NCI-H187 treated with DMSO at 0.1 percent for 48 hours (cell line): ENCODE results near the gene NONO.
"Not testable (repeated sequence)": the region's sequence is repeated elsewhere in the genome, so short reads cannot be mapped to it uniquely, and the experiment has no call there.

Experiments
- DNase-seq: peaks from one replicate; lab custom pipeline; 2025; lab: John Stamatoyannopoulos, UW

Gene NONO

GRCh38 chrX:71285929-71286328 is 2.5 kb downstream of the NONO start:
- no peak for DNase-seq

GRCh38 chrX:71291381-71291780 is 7.9 kb downstream of the NONO start:
- no peak for DNase-seq

GRCh38 chrX:71292669-71293365 is 9.4 kb downstream of the NONO start:
- DNase-seq: no peak

GRCh38 chrX:71296806-71297205 is 13.4 kb downstream of the NONO start:
- DNase-seq: no peak

GRCh38 chrX:71298119-71298518 is 14.7 kb downstream of the NONO start:
- no peak for DNase-seq

GRCh38 chrX:71300064-71300463 is 16.6 kb downstream of the NONO start:
- DNase-seq: not testable (repeated sequence)

GRCh38 chrX:71300495-71300894 is 17.1 kb downstream of the NONO start:
- not testable (repeated sequence) for DNase-seq

GRCh38 chrX:71301195-71301924 is 17.9 kb downstream of the NONO start, which contains the start of gene ITGB1BP2:
TSS of gene ITGB1BP2 (plus strand) at chrX:71301750. CDS start at chrX:71301807, 57 bp downstream.
- no peak for DNase-seq

- DNase-seq: no peak
Measured at GRCh38 chrX:71302461-71303213, 19.2 kb downstream of the NONO start.

- no peak for DNase-seq
Measured at GRCh38 chrX:71304561-71304960, 21.1 kb downstream of the NONO start.

GRCh38 chrX:71315917-71316316 is 32.5 kb downstream of the NONO start:
- no peak for DNase-seq

GRCh38 chrX:71316959-71317358 is 33.5 kb downstream of the NONO start:
- not testable (repeated sequence) for DNase-seq

GRCh38 chrX:71320126-71320525 is 36.7 kb downstream of the NONO start:
- no peak for DNase-seq

GRCh38 chrX:71321731-71322130 is 38.3 kb downstream of the NONO start:
- no peak for DNase-seq

- DNase-seq: not testable (repeated sequence)
Measured at GRCh38 chrX:71324452-71324851, 41.0 kb downstream of the NONO start.

GRCh38 chrX:71326394-71326793 is 43.0 kb downstream of the NONO start:
- no peak for DNase-seq

- DNase-seq: not testable (repeated sequence)
Measured at GRCh38 chrX:71349151-71349665, 65.8 kb downstream of the NONO start.

- not testable (repeated sequence) for DNase-seq
Measured at GRCh38 chrX:71349867-71350266, 66.4 kb downstream of the NONO start.
